Lower lobe of right lung (tissue), 2 donors: Measurements from ENCODE around the gene MCU. TPM values are rescaled to one million over a fixed set of nuclear protein-coding genes. Genes with fewer than 3 reads are reported as not detected.
"Not testable (repeated sequence)": the region's sequence is repeated elsewhere in the genome, so short reads cannot be mapped to it uniquely, and the experiment has no call there.

Experiments used
- ATAC-seq, 2 donors: fragments of 200-7000 bp; cut with Tn5 transposase; one replicate each; pipeline ENCODE4 v1.9.1; 2020 to 2022; ENCODE audit warnings: mild to moderate bottlenecking in 2 of 2, moderate library complexity in 2 of 2
- DNase-seq: peaks from one replicate; pipeline ENCODE4 v3.0.0-alpha.2; 2020
- H3K27ac ChIP-seq: fragments of 200-600 bp; one replicate; pipeline ENCODE4 v1.8.0; 2022
- H3K27me3 ChIP-seq: fragments of 200-600 bp; one replicate; pipeline ENCODE4 v1.8.0; 2022; ENCODE audit warnings: low read depth
- H3K36me3 ChIP-seq: fragments of 200-600 bp; one replicate; pipeline ENCODE4 v1.8.0; 2022; ENCODE audit warnings: mild to moderate bottlenecking
- H3K4me1 ChIP-seq: fragments of 200-600 bp; one replicate; pipeline ENCODE4 v1.8.0; 2022
- H3K4me3 ChIP-seq: fragments of 200-600 bp; one replicate; pipeline ENCODE4 v1.8.0; 2022; ENCODE audit warnings: mild to moderate bottlenecking
- H3K9me3 ChIP-seq: fragments of 200-600 bp; one replicate; pipeline ENCODE4 v1.8.0; 2022
- intact Hi-C: fragments of 100-400 bp; cut with DNase I; formaldehyde crosslinking; loops from one replicate; pipeline ENCODE4 v1.11.0; 2022
- total RNA-seq: library from RNA; stranded (reverse); fragmentation: NEBNext Ultra II Directional; extraction: Animal tissue kit (Norgen Biotek cat#: 25700); gene quantifications from one replicate; pipeline ENCODE4 v1.2.1, GENCODE V29; 2021
- TF ChIP-seq, protein P1 (sequence below): fragments of 200-600 bp; IDR thresholded peaks from one replicate; pipeline ENCODE4 v1.8.0; 2022; ENCODE audit warnings: antibody characterized with exemption, mild to moderate bottlenecking
- donor health status: DM: no; HTN: yes; CAD: no; lungs with severe emphysema.

MCU gene
- total RNA-seq, 1 donor from 2014 or later = 24.2 TPM

- H3K9me3 ChIP-seq = no peaks in the 10 kb centered on the region
- H3K27me3 ChIP-seq = no peaks in the 10 kb centered on the region
- H3K36me3 ChIP-seq = peaks cover 27% of the 10 kb centered on the region
- TF ChIP-seq, protein P1, sequence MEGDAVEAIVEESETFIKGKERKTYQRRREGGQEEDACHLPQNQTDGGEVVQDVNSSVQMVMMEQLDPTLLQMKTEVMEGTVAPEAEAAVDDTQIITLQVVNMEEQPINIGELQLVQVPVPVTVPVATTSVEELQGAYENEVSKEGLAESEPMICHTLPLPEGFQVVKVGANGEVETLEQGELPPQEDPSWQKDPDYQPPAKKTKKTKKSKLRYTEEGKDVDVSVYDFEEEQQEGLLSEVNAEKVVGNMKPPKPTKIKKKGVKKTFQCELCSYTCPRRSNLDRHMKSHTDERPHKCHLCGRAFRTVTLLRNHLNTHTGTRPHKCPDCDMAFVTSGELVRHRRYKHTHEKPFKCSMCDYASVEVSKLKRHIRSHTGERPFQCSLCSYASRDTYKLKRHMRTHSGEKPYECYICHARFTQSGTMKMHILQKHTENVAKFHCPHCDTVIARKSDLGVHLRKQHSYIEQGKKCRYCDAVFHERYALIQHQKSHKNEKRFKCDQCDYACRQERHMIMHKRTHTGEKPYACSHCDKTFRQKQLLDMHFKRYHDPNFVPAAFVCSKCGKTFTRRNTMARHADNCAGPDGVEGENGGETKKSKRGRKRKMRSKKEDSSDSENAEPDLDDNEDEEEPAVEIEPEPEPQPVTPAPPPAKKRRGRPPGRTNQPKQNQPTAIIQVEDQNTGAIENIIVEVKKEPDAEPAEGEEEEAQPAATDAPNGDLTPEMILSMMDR = no peak
- H3K4me1 ChIP-seq = no peaks in the 10 kb centered on the region
- no peak for DNase-seq
- ATAC-seq = no peak
- intact Hi-C loops = no loop called here
- H3K4me3 ChIP-seq = no peak overlapping the region
- H3K27ac ChIP-seq = no peak overlapping the region
Measured at GRCh38 chr10:72890086-72890485, 198.1 kb downstream of the MCU start.

DNA sequence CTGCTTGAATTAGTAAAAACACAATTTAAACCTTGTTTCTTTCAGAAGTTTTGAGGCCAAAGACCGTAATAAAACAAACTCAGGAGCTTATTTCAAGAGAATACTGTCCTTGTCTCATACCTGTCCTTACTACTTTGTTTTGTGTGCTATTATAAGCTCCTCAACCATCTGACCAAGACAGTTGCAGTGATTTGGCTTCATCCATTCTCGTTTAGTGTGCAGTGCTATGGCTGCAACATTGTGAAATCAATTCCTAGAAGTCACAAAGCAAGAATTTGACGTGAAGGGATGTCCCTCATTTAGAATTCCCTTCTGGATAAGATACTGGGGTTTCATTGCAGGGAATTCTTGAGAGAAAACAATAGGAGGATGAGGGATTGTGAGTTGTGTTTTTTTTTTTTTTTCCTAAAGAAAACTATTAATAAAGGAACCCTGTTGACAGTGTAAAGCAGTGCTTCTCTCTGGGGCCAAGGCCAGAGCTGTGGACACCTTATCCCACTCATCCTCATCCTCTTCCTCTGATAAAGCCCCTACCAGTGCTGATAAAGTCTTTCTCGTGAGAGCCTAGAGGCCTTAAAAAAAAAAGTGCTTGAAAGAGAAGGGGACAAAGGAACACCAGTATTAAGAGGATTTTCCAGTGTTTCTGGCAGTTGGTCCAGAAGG lies 201.3 kb downstream of the MCU start, which contains the start of gene OIT3:
Gene OIT3, plus strand, starts transcription at position 604 of the 663 bp plus-strand sequence. CDS start 60 bp downstream, outside the sequence.
- intact Hi-C loops = no loop called here
- Histone ChIP-seq H3K27me3 (no peaks in the 10 kb centered on the region), H3K4me1 (no peaks in the 10 kb centered on the region), H3K4me3 (no peak within 1 kb of the TSS), H3K27ac (no peak within 1 kb of the TSS), H3K36me3 (peaks cover 4% of the 10 kb centered on the region), H3K9me3 (no peaks in the 10 kb centered on the region)
- DNase-seq = no peak
- TF ChIP-seq, protein P1 = no peak
- ATAC-seq = no peak

DNA sequence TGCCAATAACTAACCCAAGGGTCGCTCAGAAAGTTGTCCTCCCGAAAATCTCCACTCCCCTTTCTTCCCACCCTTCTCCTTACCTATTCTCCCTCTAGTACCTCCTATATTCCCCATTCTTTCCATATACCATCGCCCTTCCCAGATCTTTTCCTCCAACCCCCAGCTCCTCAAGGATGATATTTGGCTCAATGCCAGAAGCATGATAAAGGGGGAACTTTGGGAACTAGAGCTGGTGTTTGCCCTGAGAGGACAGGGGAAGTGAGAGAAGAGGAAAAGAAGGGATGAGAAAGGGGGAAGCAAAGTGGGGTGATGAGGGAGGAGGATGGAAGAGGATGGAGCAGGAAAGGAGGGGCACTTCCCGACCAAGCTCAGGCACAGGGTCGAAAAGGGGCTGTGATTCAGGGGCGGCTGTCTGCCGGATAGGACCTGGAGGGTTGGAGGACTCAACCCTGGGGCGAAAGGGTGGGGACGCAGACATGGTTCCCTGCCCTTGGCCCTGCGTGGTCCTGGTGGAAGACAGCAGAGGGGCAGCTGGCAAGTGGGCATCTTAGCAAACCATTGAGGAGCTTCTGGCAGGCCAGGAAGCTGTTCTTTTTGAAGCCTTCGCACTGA lies 203.4 kb downstream of the MCU start:
- Histone ChIP-seq H3K27ac (no peak overlapping the region), H3K4me1 (no peaks in the 10 kb centered on the region), H3K4me3 (no peak overlapping the region), H3K27me3 (no peaks in the 10 kb centered on the region), H3K36me3 (no peaks in the 10 kb centered on the region), H3K9me3 (no peaks in the 10 kb centered on the region)
- no peak for ATAC-seq
- intact Hi-C loops = no loop called here
- DNase-seq = no peak
- TF ChIP-seq, protein P1 = no peak

DNA sequence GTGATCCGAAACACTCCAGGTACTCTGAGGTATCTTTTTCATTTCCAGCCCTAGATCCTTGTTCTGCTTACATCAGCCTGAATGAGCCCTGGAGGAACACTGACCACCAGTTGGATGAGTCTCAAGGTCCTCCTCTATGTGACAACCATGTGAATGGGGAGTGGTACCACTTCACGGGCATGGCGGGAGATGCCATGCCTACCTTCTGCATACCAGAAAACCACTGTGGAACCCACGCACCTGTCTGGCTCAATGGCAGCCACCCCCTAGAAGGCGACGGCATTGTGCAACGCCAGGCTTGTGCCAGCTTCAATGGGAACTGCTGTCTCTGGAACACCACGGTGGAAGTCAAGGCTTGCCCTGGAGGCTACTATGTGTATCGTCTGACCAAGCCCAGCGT lies 206.7 kb downstream of the MCU start:
- Histone ChIP-seq H3K4me1 (no peaks in the 10 kb centered on the region), H3K27ac (no peak overlapping the region), H3K9me3 (no peaks in the 10 kb centered on the region), H3K36me3 (no peaks in the 10 kb centered on the region), H3K27me3 (no peaks in the 10 kb centered on the region), H3K4me3 (no peak overlapping the region)
- TF ChIP-seq, protein P1 = no peak
- ATAC-seq (no peak), DNase-seq (no peak)
- intact Hi-C loops = no loop called here

GRCh38 chr10:72899545-72899944 lies 207.6 kb downstream of the MCU start:
- TF ChIP-seq, protein P1 = no peak
- intact Hi-C loops = no loop called here
- Histone ChIP-seq H3K27me3 (no peaks in the 10 kb centered on the region), H3K4me1 (no peaks in the 10 kb centered on the region), H3K4me3 (no peak overlapping the region), H3K27ac (no peak overlapping the region), H3K36me3 (no peaks in the 10 kb centered on the region), H3K9me3 (no peaks in the 10 kb centered on the region)
- no peak for DNase-seq
- ATAC-seq = no peak

- DNase-seq, ATAC-seq, H3K27me3 ChIP-seq, H3K4me1 ChIP-seq, H3K36me3 ChIP-seq, H3K4me3 ChIP-seq, intact Hi-C loops, H3K27ac ChIP-seq, H3K9me3 ChIP-seq: not testable (repeated sequence)
Measured at GRCh38 chr10:72903941-72904446, 212.1 kb downstream of the MCU start.
